Sigmoid colon (tissue), 4 donors: ENCODE measurements around the gene GJB4.

Source experiments
- EP300 ChIP-seq, 4 donors: sonication (generic); formaldehyde crosslinking; IDR thresholded peaks; one replicate each; pipeline ENCODE4 v1.6.1; 2017; ENCODE audit warnings: antibody characterized with exemption in 4 of 4
- POLR2A ChIP-seq, 2 donors: fragments of 450-650 bp; IDR thresholded peaks; one replicate each; pipeline ENCODE4 v1.6.1; 2016; ENCODE audit warnings: antibody characterized with exemption in 2 of 2, mild to moderate bottlenecking in 2 of 2, moderate library complexity in 2 of 2
- POLR2AphosphoS5 ChIP-seq, 4 donors: sonication (generic); formaldehyde crosslinking; IDR thresholded peaks; one replicate each; pipeline ENCODE4 v1.6.1; 2017; ENCODE audit warnings: antibody characterized with exemption in 4 of 4
- TF ChIP-seq, protein P1 (sequence below), 4 experiments: fragments of 450-650 bp in 3 of 4; fragments of 200-600 bp in 1 of 4; IDR thresholded peaks; one replicate each; pipeline ENCODE4 v1.5.1; 2016 to 2019; ENCODE audit warnings: antibody characterized with exemption in 4 of 4, mild to moderate bottlenecking in 3 of 4, moderate library complexity in 2 of 4

DNA sequence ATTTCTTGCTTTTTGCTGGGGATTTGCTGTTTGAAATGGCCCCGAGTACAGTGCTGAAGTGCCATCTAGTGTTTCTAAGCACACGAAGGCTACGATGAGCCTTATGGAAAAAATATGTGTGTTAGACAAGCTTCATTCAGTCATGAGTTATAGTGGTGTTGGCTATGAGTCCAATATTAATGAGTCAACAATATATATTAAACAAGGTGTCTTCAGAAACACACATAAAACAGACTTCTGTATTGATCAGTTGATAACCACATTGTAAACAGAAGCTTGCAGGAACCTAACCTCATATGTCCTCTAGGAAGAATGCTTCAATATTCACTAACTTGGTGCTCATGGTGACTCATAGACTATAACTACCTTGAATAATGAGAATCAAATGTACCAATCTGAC, 6.4 kb upstream of the GJB4 start:
- TF ChIP-seq, protein P1, sequence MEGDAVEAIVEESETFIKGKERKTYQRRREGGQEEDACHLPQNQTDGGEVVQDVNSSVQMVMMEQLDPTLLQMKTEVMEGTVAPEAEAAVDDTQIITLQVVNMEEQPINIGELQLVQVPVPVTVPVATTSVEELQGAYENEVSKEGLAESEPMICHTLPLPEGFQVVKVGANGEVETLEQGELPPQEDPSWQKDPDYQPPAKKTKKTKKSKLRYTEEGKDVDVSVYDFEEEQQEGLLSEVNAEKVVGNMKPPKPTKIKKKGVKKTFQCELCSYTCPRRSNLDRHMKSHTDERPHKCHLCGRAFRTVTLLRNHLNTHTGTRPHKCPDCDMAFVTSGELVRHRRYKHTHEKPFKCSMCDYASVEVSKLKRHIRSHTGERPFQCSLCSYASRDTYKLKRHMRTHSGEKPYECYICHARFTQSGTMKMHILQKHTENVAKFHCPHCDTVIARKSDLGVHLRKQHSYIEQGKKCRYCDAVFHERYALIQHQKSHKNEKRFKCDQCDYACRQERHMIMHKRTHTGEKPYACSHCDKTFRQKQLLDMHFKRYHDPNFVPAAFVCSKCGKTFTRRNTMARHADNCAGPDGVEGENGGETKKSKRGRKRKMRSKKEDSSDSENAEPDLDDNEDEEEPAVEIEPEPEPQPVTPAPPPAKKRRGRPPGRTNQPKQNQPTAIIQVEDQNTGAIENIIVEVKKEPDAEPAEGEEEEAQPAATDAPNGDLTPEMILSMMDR (IDR thresholded peaks at IDR 0.05): no peak
- TF ChIP-seq POLR2A (IDR thresholded peaks at IDR 0.05): no peak
- no peak for TF ChIP-seq EP300 (IDR thresholded peaks at IDR 0.05)
- TF ChIP-seq POLR2AphosphoS5 (IDR thresholded peaks at IDR 0.05): no peak
